SU-DHL-6 (cell line): ENCODE data around the gene COL6A3.

ENCODE experiments used
- H2AFZ ChIP-seq: fragments of 200-600 bp; sonication (generic); 2 replicates; pipeline ENCODE4 v1.6.1; 2014; ENCODE audit warnings: low read depth, mild to moderate bottlenecking, moderate library complexity, mixed read lengths, antibody characterized with exemption, low read length; ENCODE audit not compliant: severe bottlenecking
- H3F3A ChIP-seq: fragments of 200-600 bp; shearing (Covaris generic); 2 replicates; pipeline ENCODE4 v1.6.0; 2016; ENCODE audit warnings: antibody characterized with exemption, mild to moderate bottlenecking; ENCODE audit not compliant: insufficient read depth
- H3K27ac ChIP-seq: fragments of 200-600 bp; sonication (generic); 2 replicates; pipeline ENCODE4 v1.5.1; 2016; ENCODE audit warnings: low read depth, mild to moderate bottlenecking, low read length, moderate library complexity, mixed read lengths
- H3K27me3 ChIP-seq: fragments of 200-600 bp; sonication (generic), shearing (Covaris generic); 2 replicates; pipeline ENCODE4 v1.6.0; 2014; ENCODE audit warnings: mild to moderate bottlenecking, low read length
- H3K36me3 ChIP-seq: fragments of 200-600 bp; sonication (generic); 2 replicates; pipeline ENCODE4 v1.6.1; 2014; ENCODE audit warnings: mild to moderate bottlenecking, low read length, mixed read lengths
- H3K4me2 ChIP-seq: fragments of 300-600, 200-600 bp; shearing (Covaris generic), sonication (generic); 2 replicates; pipeline ENCODE4 v1.6.0; 2014; ENCODE audit warnings: low read length, low read depth, mild to moderate bottlenecking; ENCODE audit not compliant: poor library complexity, severe bottlenecking
- H3K4me3 ChIP-seq: fragments of 200-600 bp; sonication (generic); 2 replicates; pipeline ENCODE4 v1.5.1; 2014; ENCODE audit warnings: antibody characterized with exemption, low read length, mild to moderate bottlenecking, mixed read lengths; ENCODE audit not compliant: insufficient read depth, poor library complexity, severe bottlenecking
- H3K79me2 ChIP-seq: fragments of 200-600 bp; sonication (generic); 2 replicates; pipeline ENCODE4 v1.6.1; 2014; ENCODE audit warnings: mild to moderate bottlenecking, low read length, moderate library complexity; ENCODE audit not compliant: insufficient read depth
- H3K9ac ChIP-seq: fragments of 200-600 bp; sonication (generic); 2 replicates; pipeline ENCODE4 v1.7.0; 2014; ENCODE audit warnings: mild to moderate bottlenecking, low read length
- H3K9me2 ChIP-seq: fragments of 200-600 bp; sonication (generic); replicated peaks from 2 replicates; pipeline ENCODE4 v1.6.1; 2014; ENCODE audit warnings: low read length; ENCODE audit not compliant: insufficient read depth
- H3K9me3 ChIP-seq: fragments of 200-600 bp; sonication (generic); 2 replicates; pipeline ENCODE4 v1.6.1; 2014; ENCODE audit warnings: low read length, mixed read lengths; ENCODE audit not compliant: insufficient read depth
- H4K20me1 ChIP-seq: fragments of 200-600 bp; sonication (generic); 2 replicates; pipeline ENCODE4 v1.6.1; 2014; ENCODE audit warnings: low read depth, mild to moderate bottlenecking, antibody characterized with exemption, low read length, moderate library complexity, mixed read lengths
- CTCF ChIP-seq: fragments of 200-600 bp; sonication (generic); IDR thresholded peaks from one replicate; pipeline ENCODE4 v1.5.1; 2017; ENCODE audit warnings: antibody characterized with exemption, mild to moderate bottlenecking, low read length, moderate library complexity; ENCODE audit not compliant: insufficient read depth, poor library complexity, severe bottlenecking
- EZH2phosphoT487 ChIP-seq: fragments of 200-600 bp; sonication (generic), shearing (Covaris generic); conservative IDR thresholded peaks from 2 replicates; pipeline ENCODE4 v1.6.1; 2018; ENCODE audit warnings: mild to moderate bottlenecking, antibody characterized with exemption, low read length, moderate library complexity, mixed read lengths

Gene COL6A3

GRCh38 chr2:237403024-237403882 is 10.7 kb downstream of the COL6A3 start:
- no peaks in the 10 kb centered on the region for H3K79me2 ChIP-seq
- H3K4me2 ChIP-seq: no peak overlapping the region
- H3K9me3 ChIP-seq: no peaks in the 10 kb centered on the region
- no peaks in the 10 kb centered on the region for H4K20me1 ChIP-seq
- no peaks in the 10 kb centered on the region for H3K27me3 ChIP-seq
- no peak overlapping the region for H2AFZ ChIP-seq
- no peak for TF ChIP-seq EZH2phosphoT487
- no peak for TF ChIP-seq CTCF
- H3K27ac ChIP-seq: no peak overlapping the region
- no peak overlapping the region for H3K4me3 ChIP-seq
- H3F3A ChIP-seq: no peaks in the 10 kb centered on the region
- H3K9me2 ChIP-seq: no peaks in the 10 kb centered on the region
- no peaks in the 10 kb centered on the region for H3K36me3 ChIP-seq
- no peak overlapping the region for H3K9ac ChIP-seq

GRCh38 chr2:237400199-237400598 is 13.8 kb downstream of the COL6A3 start:
- Histone ChIP-seq H3K27me3 (no peaks in the 10 kb centered on the region), H3K36me3 (no peaks in the 10 kb centered on the region), H3K79me2 (no peaks in the 10 kb centered on the region), H2AFZ (no peak overlapping the region), H4K20me1 (no peaks in the 10 kb centered on the region), H3K9me3 (no peaks in the 10 kb centered on the region), H3K4me3 (no peak overlapping the region), H3K9ac (no peak overlapping the region), H3K27ac (no peak overlapping the region), H3F3A (no peaks in the 10 kb centered on the region), H3K4me2 (no peak overlapping the region), H3K9me2 (no peaks in the 10 kb centered on the region)
- TF ChIP-seq EZH2phosphoT487 (no peak), CTCF (no peak)

GRCh38 chr2:237397072-237397471 is 16.9 kb downstream of the COL6A3 start:
- TF ChIP-seq EZH2phosphoT487: no peak
- TF ChIP-seq CTCF: no peak
- no peak overlapping the region for H3K9ac ChIP-seq

More at GRCh38 chr2:237397072-237397471, 16.9 kb downstream of the COL6A3 start:
- no peak overlapping the region for H3K4me2 ChIP-seq
- no peaks in the 10 kb centered on the region for H3K79me2 ChIP-seq
- no peaks in the 10 kb centered on the region for H3F3A ChIP-seq
- H3K27me3 ChIP-seq: no peaks in the 10 kb centered on the region
- no peaks in the 10 kb centered on the region for H4K20me1 ChIP-seq
- no peaks in the 10 kb centered on the region for H3K36me3 ChIP-seq
- H3K4me3 ChIP-seq: no peak overlapping the region
- H3K9me3 ChIP-seq: no peaks in the 10 kb centered on the region
- no peaks in the 10 kb centered on the region for H3K9me2 ChIP-seq
- no peak overlapping the region for H2AFZ ChIP-seq
- H3K27ac ChIP-seq: no peak overlapping the region
